ENCODE measurements around the gene CYCS. TPM values are rescaled to one million over a fixed set of nuclear protein-coding genes. Genes with fewer than 3 reads are reported as not detected.

Gene CYCS
- total RNA-seq, 4 donors from 2014 or later: 13.3 to 25.6 (median 23.4) TPM

- Histone ChIP-seq H3K4me3 (no peak overlapping the region), H3K27ac (no peak overlapping the region), H3K27me3 (no peaks in the 10 kb centered on the region), H3K4me1 (no peaks in the 10 kb centered on the region), H3K9me3 (no peaks in the 10 kb centered on the region), H3K36me3 (peaks cover 0 to 10% (median 0%) of the 10 kb centered on the region in 3 donors)
- TF ChIP-seq EP300 (IDR thresholded peaks at IDR 0.05) (no peak), POLR2A (IDR thresholded peaks at IDR 0.05) (no peak), CTCF (IDR thresholded peaks at IDR 0.05) (no peak)
- 70 to 75% methylated on average over 1 of the region's 1 CpG for WGBS, 2 donors
- no peak for DNase-seq (ENCODE audit: low spot score in 2 of 2)
Observed at GRCh38 chr7:25132430-25132829, 7.4 kb upstream of the CYCS start.

GRCh38 chr7:25126751-25127150 is 1.7 kb upstream of the CYCS start:
- Histone ChIP-seq H3K27ac (peak overlapping the region in 3 of 4 donors; percentile 34 to 97 (median 95)), H3K4me3 (no peak overlapping the region), H3K36me3 (peaks cover 0 to 11% (median 0%) of the 10 kb centered on the region in 3 donors), H3K4me1 (peaks cover 0 to 17% (median 0%) of the 10 kb centered on the region in 4 donors), H3K27me3 (no peaks in the 10 kb centered on the region), H3K9me3 (no peaks in the 10 kb centered on the region)
- no peak for DNase-seq (ENCODE audit: low spot score in 2 of 2)
- TF ChIP-seq EP300 (IDR thresholded peaks at IDR 0.05): no peak
- no peak for TF ChIP-seq CTCF (IDR thresholded peaks at IDR 0.05)
- no peak for TF ChIP-seq POLR2A (IDR thresholded peaks at IDR 0.05)
- WGBS, 2 donors: 59 to 75% methylated on average over 2 of the region's 2 CpGs

DNA sequence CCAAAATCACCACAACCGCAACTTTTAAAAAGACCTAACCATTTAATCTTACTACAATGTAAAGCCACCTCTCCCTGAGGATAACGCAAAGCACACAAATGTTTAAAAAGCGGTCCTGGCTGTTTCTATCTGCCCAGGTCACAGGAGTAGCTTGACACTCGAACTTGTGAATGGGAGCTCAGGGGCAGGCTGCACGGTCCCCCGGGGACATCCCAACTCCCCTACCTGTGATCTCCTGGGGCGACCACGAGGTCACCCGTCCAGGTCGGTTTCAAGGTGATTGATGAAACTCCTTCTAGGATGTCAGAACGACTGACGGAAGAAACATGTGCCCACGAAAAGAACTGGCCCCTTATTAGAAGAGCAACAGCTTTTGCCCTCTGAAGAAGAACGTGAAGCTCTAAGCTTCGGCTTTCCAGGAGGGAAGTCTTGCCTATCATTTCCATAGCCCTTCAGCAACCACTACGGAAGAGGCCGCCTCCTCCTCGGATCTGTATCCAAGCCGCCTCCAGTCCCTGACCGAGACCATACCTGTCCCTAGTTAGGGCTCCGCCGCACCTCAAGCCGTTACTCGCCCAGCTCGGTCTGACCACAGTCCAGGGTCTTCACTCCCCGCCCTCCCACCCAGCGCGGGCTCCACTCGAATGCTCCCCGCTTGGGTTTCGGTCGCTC is 459 bp downstream of the CYCS start:
- Histone ChIP-seq H3K36me3 (peaks cover 0 to 32% (median 0%) of the 10 kb centered on the region in 3 donors), H3K27ac (peak overlapping the region; percentile 94 to 99 (median 96)), H3K4me1 (peaks cover 0 to 17% (median 0%) of the 10 kb centered on the region in 4 donors), H3K27me3 (no peaks in the 10 kb centered on the region), H3K4me3 (peak overlapping the region; percentile 82 to 99 (median 89)), H3K9me3 (no peaks in the 10 kb centered on the region)
- DNase-seq (ENCODE audit: low spot score in 2 of 2): peak in 1 of 2 donors; percentile 9
- 0% methylated on average over 24 to 31 of the region's 32 CpGs for WGBS, 2 donors
- no peak for TF ChIP-seq CTCF (IDR thresholded peaks at IDR 0.05)
- TF ChIP-seq EP300 (IDR thresholded peaks at IDR 0.05): no peak
- TF ChIP-seq POLR2A (IDR thresholded peaks at IDR 0.05): no peak

GRCh38 chr7:25122373-25122772 is 2.7 kb downstream of the CYCS start:
- no peak for DNase-seq (ENCODE audit: low spot score in 2 of 2)
- Histone ChIP-seq H3K36me3 (peaks cover 0 to 39% (median 0%) of the 10 kb centered on the region in 3 donors), H3K4me3 (no peak overlapping the region), H3K4me1 (peaks cover 0 to 17% (median 4%) of the 10 kb centered on the region in 4 donors), H3K9me3 (no peaks in the 10 kb centered on the region), H3K27me3 (no peaks in the 10 kb centered on the region), H3K27ac (no peak overlapping the region)
- no peak for TF ChIP-seq EP300 (IDR thresholded peaks at IDR 0.05)
- TF ChIP-seq POLR2A (IDR thresholded peaks at IDR 0.05): no peak
- no peak for TF ChIP-seq CTCF (IDR thresholded peaks at IDR 0.05)

GRCh38 chr7:25121599-25121998 is 3.5 kb downstream of the CYCS start:
- DNase-seq (ENCODE audit: low spot score in 2 of 2): no peak
- peaks cover 0 to 39% (median 0%) of the 10 kb centered on the region in 3 donors for H3K36me3 ChIP-seq
- no peak overlapping the region for H3K4me3 ChIP-seq
- H3K27ac ChIP-seq: no peak overlapping the region
- H3K9me3 ChIP-seq: no peaks in the 10 kb centered on the region
- no peaks in the 10 kb centered on the region for H3K27me3 ChIP-seq
- TF ChIP-seq EP300 (IDR thresholded peaks at IDR 0.05) (no peak), POLR2A (IDR thresholded peaks at IDR 0.05) (no peak), CTCF (IDR thresholded peaks at IDR 0.05) (no peak)
- 94 to 96% methylated on average over 9 of the region's 9 CpGs for WGBS, 2 donors
- peaks cover 0 to 17% (median 4%) of the 10 kb centered on the region in 4 donors for H3K4me1 ChIP-seq
